Stimulated activated CD8-positive, alpha-beta memory T cell treated with anti-CD3 and anti-CD28 coated beads, Interleukin-4, amount 100 ng/mL, for 4 hours (primary cell): ENCODE data around the gene DLK1.

Experiments used
- DNase-seq, 2 donors: peaks; one replicate each; pipeline ENCODE4 v3.0.0-alpha.2; 2020; ENCODE audit warnings: low read depth in 2 of 2, low spot score in 1 of 2

The DLK1 gene

DNA sequence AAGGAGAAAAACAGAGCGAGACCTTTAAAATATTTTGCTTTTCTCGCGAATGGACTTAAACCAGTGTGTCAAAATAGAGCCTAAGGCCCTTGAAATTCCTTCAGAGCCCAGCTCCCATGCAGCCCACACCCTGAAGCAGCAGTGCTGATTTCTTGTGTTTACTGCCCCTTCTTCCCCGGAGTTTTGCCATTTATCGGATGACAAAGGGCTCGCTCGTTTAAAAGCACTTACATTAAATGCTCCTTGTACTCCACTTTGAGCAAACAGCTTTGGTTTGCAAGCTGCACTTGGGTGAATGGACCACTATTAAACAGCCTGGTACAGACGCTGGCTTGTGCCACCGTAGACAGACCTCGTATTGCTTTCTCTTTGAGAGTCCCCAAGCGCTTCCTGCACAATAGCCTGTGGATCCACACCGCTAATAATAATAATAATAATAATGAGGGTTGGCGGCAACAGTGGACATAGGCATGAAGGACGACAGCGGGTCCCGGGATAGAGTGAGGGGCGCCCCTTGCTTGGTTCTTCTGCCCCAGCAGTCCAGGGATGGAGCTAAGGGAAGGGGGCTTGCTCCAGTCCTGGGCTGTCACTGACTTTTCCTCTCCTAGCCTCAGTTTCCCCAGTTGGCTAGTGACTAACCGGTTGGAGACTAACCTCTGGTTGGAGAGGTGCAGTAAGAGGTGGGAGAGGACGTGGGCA lies 6.6 kb downstream of the DLK1 start:
- DNase-seq = no peak

DNA sequence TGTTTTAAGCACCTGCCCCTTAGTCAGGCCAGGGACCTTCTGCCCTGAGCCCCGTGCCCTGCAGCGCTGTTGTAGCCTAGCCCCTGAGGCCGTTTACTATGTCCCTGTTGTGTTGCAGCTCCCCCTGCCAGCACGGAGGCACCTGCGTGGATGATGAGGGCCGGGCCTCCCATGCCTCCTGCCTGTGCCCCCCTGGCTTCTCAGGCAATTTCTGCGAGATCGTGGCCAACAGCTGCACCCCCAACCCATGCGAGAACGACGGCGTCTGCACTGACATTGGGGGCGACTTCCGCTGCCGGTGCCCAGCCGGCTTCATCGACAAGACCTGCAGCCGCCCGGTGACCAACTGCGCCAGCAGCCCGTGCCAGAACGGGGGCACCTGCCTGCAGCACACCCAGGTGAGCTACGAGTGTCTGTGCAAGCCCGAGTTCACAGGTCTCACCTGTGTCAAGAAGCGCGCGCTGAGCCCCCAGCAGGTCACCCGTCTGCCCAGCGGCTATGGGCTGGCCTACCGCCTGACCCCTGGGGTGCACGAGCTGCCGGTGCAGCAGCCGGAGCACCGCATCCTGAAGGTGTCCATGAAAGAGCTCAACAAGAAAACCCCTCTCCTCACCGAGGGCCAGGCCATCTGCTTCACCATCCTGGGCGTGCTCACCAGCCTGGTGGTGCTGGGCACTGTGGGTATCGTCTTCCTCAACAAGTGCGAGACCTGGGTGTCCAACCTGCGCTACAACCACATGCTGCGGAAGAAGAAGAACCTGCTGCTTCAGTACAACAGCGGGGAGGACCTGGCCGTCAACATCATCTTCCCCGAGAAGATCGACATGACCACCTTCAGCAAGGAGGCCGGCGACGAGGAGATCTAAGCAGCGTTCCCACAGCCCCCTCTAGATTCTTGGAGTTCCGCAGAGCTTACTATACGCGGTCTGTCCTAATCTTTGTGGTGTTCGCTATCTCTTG lies 7.6 kb downstream of the DLK1 start:
- no peak for DNase-seq

DNA sequence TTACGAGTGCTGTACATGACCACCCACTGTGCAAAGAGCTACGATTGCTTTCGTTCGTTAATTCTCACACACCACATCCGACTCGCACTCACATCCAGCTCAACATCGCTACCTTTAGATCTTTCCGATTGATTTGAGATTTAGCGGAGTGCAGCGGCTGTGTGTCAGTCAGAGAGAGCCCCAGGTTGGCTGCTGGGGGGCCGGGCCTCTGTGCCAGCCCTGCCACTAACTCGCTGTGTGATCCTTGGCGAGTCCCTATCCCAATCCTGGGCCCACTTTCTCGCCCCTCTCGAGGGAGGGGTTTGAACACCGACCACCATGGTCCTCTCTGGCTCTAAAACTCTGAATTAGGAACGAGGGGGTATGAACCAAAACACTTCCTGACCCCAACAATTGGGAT lies 8.6 kb downstream of the DLK1 start:
- no peak for DNase-seq

DNA sequence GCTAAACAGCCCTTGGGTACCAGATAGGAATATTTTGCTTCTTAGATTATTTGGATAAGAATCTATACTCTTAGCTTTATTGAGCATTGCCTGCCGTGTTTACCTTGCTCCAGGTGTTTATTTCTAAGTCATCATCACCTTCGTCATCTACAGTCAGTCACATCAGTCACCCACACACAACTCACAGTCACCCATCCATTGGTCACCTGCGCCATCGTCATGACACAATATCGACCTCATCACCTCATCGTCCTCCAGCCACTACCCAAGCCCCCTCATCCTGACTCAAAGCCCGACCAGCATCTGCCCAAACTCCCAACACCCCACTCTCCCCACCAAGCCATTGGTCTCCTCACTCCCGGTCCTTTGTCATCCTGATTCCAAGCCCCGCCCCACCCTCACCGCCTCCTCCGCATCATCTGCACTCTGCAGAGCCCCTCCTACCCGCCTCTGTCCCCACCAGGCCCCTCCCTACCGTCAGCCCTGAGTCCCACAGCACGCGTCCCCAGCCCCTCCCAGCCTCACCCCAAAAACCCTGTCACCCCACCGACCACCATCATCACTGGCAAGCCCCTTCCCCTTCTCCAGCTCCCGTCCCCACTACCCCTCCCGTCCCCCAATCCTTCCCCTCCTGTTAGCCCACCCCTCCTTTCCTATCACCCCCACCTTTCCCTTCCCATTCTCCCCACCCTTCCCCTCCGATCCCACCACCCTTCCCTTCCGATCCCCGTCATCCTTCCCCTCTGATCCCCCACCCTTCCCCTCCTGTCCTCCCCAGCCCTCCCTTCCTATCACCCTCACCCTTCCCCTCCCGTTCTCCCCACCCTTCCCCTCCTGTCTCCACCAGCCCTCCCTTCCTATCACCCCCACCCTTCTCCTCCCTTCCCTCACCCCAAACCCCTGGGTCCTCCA lies 9.8 kb downstream of the DLK1 start:
- DNase-seq = no peak

DNA sequence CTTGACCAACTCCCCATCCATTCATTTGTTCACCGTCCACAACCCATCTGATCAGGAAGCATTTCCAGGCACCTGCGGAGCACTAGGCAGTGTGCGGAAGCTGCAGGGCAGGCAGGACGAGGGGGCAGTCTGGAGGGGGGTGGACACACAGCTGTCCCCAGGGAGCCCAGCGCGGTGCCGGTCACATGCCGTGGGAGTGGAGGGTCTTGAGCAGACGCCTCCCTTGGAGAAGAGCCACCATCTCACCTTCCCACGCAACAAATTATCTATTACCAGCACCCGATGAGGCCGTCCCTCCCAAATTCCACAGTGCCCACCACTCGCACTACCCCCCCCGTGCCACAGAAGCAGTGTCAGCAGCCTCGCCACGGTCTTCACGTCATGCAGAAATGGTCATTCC lies 10.8 kb downstream of the DLK1 start:
- no peak for DNase-seq

DNA sequence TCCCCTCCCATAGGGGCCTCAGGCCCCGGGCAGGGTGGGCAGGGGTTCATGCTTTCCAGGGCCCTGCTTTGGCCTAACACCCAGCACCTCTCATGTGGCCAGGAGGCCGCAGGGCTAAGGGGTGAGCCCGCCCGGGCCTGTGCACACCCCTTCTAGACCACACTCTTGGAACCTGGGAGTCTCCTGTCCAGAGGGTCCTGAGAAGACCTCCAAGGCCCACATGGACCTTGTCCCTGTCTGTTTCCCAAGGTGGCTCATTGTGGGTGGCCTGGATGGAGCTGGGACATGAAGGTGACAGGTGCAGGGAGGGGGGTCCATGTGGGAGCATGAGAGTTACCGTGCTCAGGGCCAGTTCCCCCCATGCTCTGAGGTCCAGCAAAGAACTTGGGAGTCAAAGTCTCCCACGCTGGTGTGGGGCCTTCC lies 11.6 kb downstream of the DLK1 start:
- DNase-seq = no peak

DNA sequence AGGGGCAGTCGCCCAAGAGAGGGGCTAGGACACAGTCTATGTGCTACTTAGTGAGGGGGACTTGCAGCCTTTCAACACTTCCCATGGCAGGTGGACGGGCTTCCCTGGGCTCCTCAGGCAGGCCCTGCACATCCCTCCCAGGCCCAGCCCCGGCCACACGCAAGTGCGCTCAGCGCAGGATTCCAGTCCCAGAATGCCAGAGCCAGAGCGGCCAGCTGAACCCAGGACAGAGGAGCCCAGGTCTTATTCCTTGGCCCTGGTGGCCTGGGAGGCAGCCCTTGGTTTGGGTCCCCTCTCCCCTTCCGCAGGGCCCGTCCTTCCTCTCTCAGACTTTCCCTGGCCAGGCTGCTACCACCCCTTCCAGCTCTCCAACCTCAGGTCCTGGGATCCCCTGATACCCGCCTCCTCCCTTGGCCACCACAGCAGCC lies 12.0 kb downstream of the DLK1 start:
- DNase-seq = no peak

DNA sequence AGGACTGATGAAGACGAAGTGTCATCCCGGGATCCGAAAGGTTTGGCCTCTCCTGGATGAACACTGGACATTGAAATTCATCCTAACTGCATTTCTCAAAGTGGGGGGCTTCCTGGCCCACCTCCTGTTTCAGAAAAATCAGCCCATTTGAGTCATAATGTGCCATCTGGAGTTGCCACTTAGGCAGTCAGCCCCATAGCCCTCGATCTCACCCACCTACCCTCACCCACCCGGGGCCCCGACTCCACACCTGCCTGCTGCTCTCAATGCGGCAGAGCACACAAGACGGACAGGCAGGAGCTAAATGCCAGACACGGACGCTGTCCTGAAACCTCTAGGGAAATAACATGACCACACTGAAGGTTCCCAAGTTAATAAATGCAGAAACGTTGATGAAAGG lies 12.6 kb downstream of the DLK1 start:
- no peak for DNase-seq

DNA sequence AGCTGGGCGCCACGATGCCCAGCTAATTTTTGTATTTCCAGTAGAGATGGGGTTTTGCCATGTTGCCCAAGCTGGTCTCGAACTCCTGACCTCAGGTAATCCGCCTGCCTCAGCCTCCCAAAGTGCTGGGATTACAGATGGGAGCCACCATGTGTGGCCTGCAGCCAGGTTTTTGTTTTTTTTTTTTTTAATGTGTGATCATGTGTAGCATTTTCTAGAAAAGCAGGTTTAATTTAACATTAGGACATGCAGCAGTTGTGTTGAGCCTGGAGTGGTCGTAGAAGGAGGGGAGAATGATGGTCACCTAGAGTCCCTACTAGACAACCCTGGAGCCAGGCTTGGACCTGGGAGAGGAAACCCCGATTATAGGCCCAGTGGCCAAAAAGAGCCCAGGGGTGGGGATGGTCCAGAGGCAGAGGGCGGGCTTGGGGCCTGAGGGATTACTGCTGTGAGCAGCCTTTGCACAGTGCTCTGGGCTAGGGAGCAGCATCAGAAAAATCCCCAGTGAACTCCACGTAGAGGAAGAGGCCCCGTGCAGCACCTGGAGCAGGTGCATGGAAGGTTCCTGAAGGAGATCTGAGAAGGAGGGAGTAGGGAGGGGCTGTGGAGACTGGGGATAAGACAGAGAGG lies 13.6 kb downstream of the DLK1 start:
- no peak for DNase-seq

DNA sequence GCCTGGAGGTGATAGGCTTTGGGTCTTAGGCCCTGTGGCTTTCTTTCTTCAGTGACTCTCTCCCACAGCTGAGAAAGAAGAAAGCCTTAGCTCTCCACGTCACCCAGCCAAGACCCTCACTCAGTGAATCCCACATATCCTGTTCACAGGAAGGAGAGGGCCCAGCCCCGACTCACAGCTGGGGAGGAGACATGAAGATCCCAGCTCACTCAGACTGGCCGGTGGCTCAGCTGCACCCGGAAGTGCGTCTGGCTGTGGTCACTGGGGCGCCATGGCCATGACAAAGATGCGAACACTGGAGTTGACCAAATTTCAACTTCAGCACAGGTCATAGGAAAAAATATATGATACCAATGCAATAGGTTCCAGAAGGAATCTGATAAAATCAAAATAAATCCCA lies 14.2 kb downstream of the DLK1 start:
- DNase-seq = no peak

DNA sequence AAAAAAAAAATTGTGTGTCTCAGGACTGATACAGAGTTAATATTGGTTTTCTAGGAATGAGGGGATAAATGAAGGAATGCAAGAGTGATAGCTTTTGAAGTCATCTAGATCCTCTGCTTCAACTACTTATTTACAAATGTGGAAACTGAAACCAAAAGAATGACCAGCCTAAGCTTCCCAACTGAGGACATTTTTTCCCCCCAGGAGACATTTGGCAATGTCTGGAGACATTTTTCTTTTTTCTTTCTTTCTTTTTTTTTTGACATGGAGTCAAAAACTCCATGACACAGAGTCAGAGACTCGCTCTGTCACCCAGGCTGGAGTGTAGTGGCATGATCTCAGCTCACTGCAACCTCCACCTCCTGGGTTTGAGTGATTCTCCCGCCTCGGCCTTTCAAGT lies 15.3 kb downstream of the DLK1 start:
- DNase-seq = no peak

DNA sequence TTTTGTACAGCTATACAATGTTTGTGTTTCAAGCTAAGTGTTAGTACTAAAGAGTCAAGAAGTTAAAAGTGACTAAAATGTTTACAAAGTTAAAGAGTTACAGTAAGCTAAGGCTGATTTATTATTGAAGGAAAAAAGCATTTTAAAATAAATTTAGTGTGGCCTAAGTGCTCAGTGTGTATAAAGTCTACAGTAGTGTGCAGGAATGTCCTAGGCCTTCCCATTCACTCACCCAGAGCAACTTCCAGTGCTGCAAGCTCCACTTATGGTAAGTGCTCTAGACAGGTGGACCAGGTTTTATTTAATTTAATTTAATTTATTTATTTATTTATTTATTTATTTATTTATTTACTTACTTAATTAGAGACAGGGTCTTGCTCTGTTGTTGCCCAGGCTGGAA lies 19.6 kb downstream of the DLK1 start:
- DNase-seq = no peak

DNA sequence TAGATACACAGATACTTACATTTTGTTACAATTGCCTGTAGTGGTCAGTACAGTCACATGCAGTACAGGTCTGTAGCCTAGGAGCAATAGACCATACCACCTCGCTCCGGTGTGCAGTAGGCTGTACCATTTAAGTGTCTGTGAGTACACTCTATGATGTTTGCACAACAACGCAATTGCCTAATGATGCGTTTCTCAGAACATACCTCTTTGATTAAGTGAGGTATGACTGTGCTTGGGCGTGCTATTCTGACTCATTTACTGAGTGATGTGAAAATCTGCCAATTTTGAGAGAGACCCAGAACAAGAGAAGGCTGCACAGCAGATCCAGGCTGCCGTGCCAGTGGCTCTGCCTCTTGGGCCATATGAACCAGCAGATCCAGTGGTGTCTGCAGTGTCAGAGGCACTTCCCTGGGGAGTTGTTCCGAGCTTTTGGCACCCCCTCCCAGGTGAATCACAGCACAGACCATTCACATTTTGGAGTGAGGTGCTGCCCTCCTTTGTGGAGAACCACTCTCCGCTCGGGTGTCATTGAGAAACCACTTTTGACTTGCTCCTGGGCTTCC lies 20.4 kb downstream of the DLK1 start:
- no peak for DNase-seq

DNA sequence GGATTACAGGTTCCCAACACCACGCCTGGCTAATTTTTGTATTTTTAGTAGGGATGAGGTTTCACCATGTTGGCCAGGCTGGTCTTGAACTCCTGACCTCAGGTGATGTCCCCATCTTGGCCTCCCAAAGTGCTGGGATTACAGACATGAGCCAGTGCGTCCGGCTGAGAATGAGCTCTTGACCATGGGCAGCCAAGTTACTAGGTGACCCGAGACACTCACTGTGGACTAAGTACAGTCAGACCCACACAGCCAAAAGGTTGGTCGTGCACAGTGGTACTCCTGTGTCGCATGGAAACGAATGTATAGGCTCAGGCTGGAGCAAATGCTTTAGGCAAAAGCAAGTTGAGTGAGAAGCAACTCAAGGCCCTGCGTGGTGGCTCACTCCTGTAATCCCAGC lies 21.0 kb downstream of the DLK1 start:
- DNase-seq = no peak

DNA sequence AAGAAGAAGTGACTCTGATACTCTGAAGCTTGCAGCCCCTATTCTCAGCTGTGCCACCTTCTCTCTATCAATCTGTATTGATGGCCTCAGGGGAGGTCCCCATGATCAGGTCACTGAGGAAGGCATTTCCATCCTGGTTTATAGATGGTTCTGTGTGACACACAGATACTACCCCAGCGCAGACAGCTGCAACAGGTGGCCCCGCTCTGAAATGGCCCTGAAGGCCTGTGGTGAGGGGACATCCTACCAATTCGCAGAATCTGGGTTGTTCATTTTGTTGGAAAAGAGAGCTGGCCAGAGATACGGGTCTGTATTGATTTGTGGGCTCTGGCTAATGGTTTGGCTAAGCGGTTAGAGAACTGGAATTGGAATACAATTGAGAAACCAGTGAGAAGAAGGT lies 21.7 kb downstream of the DLK1 start:
- DNase-seq = no peak

DNA sequence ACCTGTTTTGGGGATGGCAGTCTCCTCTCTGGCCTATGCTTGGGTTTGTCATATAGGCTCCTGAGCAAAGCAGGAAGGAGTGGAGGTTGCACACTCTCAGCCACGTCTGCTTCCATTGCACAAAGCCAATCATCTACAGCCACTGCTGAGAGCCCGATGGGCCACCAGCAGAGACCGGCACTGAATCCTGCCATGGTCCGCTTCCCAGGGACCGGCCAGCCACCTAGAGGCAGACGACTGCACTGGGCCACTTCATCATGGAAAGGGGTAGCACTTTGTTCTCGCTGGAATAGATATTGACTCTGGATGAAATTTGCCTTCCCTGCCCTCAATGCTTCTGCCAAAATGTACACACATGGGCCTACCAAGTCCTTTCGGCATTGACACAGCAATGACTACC lies 22.3 kb downstream of the DLK1 start:
- DNase-seq = no peak

DNA sequence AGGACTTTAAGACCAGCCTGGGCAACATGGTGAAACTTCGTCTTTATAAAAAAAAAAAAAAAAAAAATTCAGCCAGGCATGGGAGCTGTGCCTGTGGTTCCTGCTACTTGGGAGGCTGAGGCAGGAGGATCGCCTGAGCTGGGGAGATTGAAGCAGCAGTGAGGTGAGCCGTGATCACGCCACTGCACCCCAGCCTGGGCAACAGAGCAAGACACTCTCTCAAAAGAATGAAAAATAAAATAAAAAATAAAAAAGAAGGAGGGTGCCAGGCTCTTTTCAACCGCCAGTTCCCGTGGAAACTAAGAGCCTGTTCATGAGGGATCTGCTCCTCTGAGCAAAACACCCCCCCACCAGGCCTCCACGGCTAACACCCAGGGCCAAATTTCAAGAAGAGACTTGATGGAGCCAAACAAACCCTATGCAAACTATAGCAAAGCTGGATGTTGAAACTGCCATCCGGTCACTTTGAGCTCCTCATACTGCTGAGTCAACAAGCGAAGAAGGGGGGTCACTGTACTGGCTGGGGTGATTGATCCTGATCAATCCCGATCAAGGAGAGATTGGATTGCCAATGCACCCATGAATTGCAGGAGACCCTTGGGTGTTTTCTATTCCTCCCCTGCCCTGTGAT lies 23.4 kb downstream of the DLK1 start:
- DNase-seq = no peak

DNA sequence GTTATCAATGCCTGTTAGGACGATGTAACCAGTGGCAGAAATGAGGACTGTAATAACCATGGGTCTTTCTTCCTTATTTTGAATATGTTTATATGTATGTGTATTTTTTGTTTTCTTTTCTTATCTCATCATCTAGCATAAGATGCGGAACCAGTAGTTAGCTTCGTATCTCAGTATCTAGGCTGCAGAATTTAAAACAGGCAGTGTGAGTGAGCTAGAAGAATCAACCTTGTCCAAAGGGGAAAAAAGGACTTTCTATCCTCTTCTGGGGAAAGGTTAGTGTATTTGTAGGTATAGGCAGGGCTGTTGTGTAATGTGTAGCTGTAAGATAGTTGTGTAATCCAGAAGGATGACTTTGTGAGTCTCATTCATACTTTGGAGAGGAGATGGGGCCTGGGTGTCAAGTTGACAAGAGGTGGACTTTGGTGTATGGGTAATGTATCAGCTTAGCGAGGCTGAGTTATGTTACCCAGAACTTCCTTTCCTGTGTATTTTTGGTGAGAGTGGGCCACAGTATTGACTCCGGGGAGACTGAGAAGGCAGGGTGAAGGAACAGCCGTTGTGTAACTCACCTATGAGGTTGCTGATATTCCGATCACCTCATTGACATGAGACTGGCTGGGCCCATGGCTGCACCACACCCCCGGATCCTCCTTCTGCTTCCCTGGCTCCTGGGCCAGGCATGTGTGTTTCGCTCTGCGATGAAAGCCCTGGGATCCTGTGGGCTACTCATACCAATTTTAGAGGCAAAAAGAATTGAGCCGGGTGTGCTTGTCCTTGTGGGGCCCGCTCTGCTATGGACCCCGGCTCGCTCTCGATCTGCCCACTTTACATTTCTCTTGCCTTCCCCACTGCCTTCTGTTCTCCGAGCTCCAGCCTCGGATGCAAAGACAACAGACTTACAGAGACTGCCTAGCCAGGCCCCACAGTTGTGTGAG lies 24.3 kb downstream of the DLK1 start:
- no peak for DNase-seq

DNA sequence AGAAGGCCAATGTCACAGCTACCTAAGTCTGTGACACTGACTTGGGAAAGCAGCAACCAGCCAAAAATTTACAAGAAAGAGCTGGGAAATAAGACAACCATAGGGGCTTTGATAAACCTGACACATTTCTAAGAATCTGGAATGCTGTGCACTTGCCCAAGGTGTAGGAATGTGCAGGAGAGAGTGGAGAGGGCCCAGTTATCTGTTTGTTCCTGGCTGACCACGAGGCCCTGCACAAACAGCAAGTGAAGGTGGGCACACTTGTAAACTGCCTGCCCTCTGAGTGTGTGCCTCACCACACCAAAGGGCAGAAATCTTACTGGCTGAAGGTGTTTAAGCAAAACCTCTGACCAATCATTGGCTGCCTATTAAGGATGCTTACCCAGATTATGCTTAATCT lies 27.3 kb downstream of the DLK1 start:
- no peak for DNase-seq
